GM20000 (cell line): ENCODE measurements around the gene FNBP1L.
"Not testable (repeated sequence)": the region's sequence is repeated elsewhere in the genome, so short reads cannot be mapped to it uniquely, and the experiment has no call there.

Experiments used
- DNase-seq: peaks from one replicate; pipeline ENCODE4 v3.0.0; 2012; ENCODE audit warnings: low spot score
- TF ChIP-seq, protein P1 (sequence below): IDR thresholded peaks from 2 replicates; pipeline ENCODE4 v1.5.1; 2012; ENCODE audit warnings: mild to moderate bottlenecking, control low read depth; ENCODE audit errors: extremely low read depth, missing control alignments

The FNBP1L gene

DNA sequence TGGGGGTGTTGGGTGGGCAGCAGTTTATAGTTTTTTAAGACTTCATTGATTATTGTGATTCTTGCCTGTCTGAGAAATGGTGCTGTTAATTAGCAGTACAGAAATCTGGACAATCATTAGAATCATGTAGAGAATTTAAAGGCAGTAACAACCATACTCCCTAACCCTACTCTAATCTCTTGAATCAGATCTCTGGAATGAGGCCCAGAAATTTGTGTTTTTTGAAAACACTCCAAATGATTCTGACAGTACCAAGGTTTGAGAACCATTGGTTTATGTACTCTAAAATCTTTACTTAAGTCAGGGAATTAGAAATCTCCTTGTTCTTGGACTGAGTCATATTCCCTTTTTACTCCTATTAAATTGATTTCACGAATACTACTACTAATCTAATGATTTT is 24.0 kb downstream of the FNBP1L start:
- DNase-seq = no peak
- TF ChIP-seq, protein P1, sequence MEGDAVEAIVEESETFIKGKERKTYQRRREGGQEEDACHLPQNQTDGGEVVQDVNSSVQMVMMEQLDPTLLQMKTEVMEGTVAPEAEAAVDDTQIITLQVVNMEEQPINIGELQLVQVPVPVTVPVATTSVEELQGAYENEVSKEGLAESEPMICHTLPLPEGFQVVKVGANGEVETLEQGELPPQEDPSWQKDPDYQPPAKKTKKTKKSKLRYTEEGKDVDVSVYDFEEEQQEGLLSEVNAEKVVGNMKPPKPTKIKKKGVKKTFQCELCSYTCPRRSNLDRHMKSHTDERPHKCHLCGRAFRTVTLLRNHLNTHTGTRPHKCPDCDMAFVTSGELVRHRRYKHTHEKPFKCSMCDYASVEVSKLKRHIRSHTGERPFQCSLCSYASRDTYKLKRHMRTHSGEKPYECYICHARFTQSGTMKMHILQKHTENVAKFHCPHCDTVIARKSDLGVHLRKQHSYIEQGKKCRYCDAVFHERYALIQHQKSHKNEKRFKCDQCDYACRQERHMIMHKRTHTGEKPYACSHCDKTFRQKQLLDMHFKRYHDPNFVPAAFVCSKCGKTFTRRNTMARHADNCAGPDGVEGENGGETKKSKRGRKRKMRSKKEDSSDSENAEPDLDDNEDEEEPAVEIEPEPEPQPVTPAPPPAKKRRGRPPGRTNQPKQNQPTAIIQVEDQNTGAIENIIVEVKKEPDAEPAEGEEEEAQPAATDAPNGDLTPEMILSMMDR = no peak

DNA sequence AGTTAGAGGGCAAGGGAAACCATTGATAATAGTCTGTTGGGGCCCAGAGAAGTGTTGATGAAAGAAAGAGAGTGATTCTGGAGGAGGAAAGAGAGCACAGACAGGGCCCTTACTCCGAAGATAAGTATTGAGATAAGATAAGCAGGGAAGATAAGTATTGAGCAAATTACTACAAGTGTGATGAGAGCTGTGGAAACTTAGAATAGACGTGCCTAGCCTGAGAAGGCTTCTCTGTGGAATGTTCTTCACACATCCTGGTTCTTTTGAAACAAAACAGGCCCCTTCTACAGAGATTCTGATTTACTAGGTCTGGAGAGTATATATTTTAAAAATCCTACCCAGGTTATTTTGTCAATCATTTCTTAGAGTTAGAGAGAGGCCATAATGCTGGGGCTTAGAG is 26.4 kb downstream of the FNBP1L start:
- DNase-seq = no peak
- TF ChIP-seq, protein P1 = no peak

DNA sequence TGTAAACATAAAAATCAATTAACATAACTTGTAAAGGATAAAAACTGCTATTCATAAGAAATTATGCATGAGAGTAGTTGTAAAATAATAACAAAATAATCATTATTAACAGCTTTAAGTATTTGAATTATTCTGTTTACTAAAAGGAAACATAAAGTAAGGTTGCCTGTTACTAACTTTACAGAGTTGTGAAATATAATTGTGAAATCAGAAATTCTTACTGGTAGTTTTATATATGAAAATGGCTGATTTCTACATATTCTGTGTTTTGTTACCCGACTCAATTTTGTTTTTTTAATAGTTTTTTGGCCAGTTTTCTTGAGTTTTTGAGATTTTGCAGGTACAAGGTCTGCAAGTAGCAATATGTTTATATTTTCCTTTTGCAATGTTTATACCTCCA is 27.8 kb downstream of the FNBP1L start:
- DNase-seq = no peak
- TF ChIP-seq, protein P1 = no peak

DNA sequence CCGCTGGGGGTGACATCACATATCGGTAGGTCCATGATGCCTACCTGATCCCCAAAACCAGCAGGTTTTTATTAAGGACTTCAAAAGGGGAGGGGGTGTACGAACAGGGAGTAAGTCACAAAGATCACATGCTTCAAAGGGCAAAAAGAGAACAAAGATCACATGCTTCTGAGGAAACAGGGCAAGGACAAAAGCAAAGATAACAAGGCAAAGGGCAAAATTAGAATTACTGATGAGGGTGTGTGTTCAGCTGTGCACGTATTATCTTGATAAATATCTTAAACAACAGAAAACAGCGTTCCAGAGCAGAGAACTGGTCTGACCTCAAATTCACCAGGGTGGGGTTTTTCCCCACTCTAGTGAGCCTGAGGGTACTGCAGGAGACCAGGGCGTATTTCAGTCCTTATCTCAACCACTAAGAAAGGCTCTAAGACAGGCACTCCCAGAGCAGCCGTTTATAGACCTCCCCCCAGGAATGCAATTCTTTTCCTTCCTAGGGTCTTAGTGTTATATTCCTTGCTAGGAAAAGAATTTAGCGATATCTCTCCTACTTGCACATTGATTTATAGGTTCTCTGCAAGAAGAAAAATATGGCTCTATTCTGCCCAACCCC is 31.3 kb downstream of the FNBP1L start:
- DNase-seq = not testable (repeated sequence)

DNA sequence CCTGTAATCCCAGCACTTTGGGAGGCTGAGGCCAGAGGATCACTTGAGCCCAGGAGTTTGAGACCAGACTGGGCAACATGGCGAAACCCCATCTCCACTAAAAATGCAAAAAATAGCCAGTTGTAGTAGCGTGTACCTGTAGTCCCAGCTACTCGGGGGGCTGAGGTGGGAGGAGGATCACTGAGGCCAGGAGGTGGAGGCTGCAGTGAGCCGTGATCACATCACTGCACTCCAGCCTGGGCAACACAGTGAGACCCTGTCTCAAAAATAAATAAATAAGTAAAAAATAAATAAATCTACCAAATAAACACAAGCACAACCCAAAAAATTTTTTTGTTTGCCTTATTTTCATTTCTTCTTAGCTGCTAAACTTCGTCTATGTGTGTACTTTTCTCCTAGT is 34.0 kb downstream of the FNBP1L start:
- not testable (repeated sequence) for DNase-seq

DNA sequence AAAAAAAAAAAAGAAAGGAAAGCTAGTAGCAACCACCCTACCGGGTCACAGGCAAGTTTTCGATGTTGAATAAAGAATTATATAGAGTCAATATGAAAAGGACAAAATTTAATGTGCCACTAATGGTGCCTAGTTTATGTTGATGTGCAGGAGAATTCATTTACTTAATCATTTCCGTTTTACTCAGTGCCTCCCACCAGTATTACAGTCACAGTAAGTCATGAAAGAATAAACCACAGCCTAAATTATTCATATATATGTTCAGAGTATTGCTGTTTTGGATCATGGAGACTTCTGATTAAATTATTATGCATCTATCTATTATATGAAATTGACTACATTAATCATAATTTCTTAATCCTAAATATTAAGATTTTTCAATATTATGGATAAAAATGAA is 35.3 kb downstream of the FNBP1L start:
- no peak for DNase-seq
- TF ChIP-seq, protein P1 = no peak

DNA sequence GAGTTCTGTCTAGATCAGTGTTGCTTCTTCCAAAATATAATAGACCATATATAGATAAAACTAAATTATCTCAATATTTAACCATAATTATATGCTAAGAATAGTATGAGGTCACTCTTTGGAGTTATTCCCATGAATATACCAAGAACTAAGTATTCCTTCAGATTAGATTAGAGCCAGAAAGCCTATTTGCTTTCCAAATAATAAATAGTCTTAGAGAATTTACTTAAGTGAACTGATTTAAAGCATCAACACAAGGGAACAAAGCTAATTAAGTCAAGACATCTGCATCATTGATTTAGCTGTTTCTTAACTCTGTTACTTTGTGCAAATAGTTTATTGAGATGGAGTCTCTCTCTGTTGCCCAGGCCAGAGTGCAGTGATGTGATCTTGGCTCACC is 35.7 kb downstream of the FNBP1L start:
- TF ChIP-seq, protein P1 = no peak
- no peak for DNase-seq

DNA sequence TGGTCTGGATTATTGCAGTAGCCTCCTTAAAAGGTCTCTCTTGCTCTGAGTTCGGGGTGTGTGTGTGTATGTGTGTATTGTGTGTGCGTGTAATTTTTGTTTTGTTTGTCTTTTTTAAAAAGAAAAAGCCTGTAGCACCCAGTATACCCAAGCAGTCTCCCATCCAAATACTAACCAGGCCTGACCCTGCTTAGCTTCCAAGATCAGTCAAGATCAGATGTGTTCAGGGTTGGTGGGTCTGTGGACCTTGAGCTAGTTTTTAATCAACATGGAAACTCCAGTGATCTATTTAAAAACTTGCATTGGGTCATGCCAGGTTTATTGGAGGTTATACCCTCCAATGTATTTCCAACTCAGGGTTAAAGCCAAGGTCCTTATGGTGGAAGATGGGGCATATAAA is 40.3 kb downstream of the FNBP1L start:
- no peak for DNase-seq
- TF ChIP-seq, protein P1 = no peak
